Osteocyte (in vitro differentiated cells): Measurements from ENCODE around the gene ZYG11A. TPM values are rescaled to one million over a fixed set of nuclear protein-coding genes. Genes with fewer than 3 reads are reported as not detected.
"Not testable (repeated sequence)": the region's sequence is repeated elsewhere in the genome, so short reads cannot be mapped to it uniquely, and the experiment has no call there.

ENCODE experiments used
- DNase-seq: peaks from one replicate; pipeline ENCODE4 v3.0.0; 2021; ENCODE audit warnings: mixed read lengths; ENCODE audit not compliant: unreplicated experiment; ENCODE audit errors: extremely low spot score
- H3K27ac Mint-ChIP-seq: one replicate; pipeline ENCODE4 v1.8.0; 2021; ENCODE audit warnings: mild to moderate bottlenecking, mixed read lengths; ENCODE audit not compliant: unreplicated experiment
- H3K27me3 Mint-ChIP-seq: one replicate; pipeline ENCODE4 v1.8.0; 2021; ENCODE audit warnings: mixed read lengths; ENCODE audit not compliant: unreplicated experiment
- H3K36me3 Mint-ChIP-seq: one replicate; pipeline ENCODE4 v1.8.0; 2021; ENCODE audit warnings: mixed read lengths; ENCODE audit not compliant: unreplicated experiment
- H3K4me1 Mint-ChIP-seq: one replicate; pipeline ENCODE4 v1.8.0; 2021; ENCODE audit warnings: mixed read lengths; ENCODE audit not compliant: unreplicated experiment
- H3K4me3 Mint-ChIP-seq: one replicate; pipeline ENCODE4 v1.8.0; 2021; ENCODE audit warnings: mild to moderate bottlenecking, moderate library complexity, mixed read lengths; ENCODE audit not compliant: unreplicated experiment
- H3K9me3 Mint-ChIP-seq: one replicate; pipeline ENCODE4 v1.8.0; 2021; ENCODE audit warnings: mixed read lengths; ENCODE audit not compliant: unreplicated experiment
- CTCF ChIP-seq: fragments of 200-600 bp; sonication (generic); IDR thresholded peaks from 2 replicates; pipeline ENCODE4 v1.5.0; 2021; ENCODE audit warnings: antibody characterized with exemption, mild to moderate bottlenecking, moderate library complexity
- total RNA-seq: library from RNA; stranded (reverse); gene quantifications from 2 replicates; pipeline ENCODE4 v1.2.1, GENCODE V29; 2021

The ZYG11A gene
- total RNA-seq, 1 donor from 2014 or later: 0.30 TPM

DNA sequence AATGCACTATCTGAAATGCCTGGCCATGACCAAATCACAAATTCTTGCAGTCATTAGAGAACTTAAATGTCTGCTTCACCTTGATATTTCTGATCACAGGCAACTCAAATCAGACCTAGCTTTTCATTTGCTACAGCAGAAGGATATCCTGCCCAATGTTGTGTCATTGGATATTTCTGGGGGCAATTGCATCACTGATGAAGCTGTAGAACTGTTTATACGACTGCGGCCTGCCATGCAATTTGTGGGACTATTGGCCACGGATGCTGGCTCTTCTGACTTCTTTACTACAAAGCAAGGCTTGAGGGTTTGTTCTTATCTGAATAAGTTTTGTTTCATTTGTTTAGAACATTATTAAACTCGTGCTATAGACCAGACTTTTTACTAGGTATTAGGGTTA is 14.9 kb downstream of the ZYG11A start:
- Mint-ChIP-seq H3K27ac (no peak overlapping the region), H3K9me3 (no peaks in the 10 kb centered on the region), H3K27me3 (no peaks in the 10 kb centered on the region), H3K4me1 (no peaks in the 10 kb centered on the region), H3K36me3 (no peaks in the 10 kb centered on the region), H3K4me3 (no peak overlapping the region)
- TF ChIP-seq CTCF: no peak
- DNase-seq: no peak

- DNase-seq: no peak
- no peaks in the 10 kb centered on the region for H3K27me3 Mint-ChIP-seq
- H3K27ac Mint-ChIP-seq: no peak overlapping the region
- peaks cover 5% of the 10 kb centered on the region for H3K4me1 Mint-ChIP-seq
- no peak for TF ChIP-seq CTCF
- H3K4me3 Mint-ChIP-seq: no peak overlapping the region
- H3K36me3 Mint-ChIP-seq: no peaks in the 10 kb centered on the region
- no peaks in the 10 kb centered on the region for H3K9me3 Mint-ChIP-seq
Measured at GRCh38 chr1:52862666-52863458, 20.3 kb downstream of the ZYG11A start.

GRCh38 chr1:52867087-52867863 is 24.7 kb downstream of the ZYG11A start:
- Mint-ChIP-seq H3K9me3 (no peaks in the 10 kb centered on the region), H3K36me3 (no peaks in the 10 kb centered on the region), H3K4me3 (no peak overlapping the region), H3K27ac (no peak overlapping the region), H3K4me1 (peaks cover 5% of the 10 kb centered on the region), H3K27me3 (no peaks in the 10 kb centered on the region)
- no peak for TF ChIP-seq CTCF
- DNase-seq: no peak

GRCh38 chr1:52869727-52870126 is 27.2 kb downstream of the ZYG11A start:
- H3K9me3 Mint-ChIP-seq, H3K4me1 Mint-ChIP-seq, H3K36me3 Mint-ChIP-seq, H3K27ac Mint-ChIP-seq, H3K4me3 Mint-ChIP-seq, DNase-seq, H3K27me3 Mint-ChIP-seq: not testable (repeated sequence)

DNA sequence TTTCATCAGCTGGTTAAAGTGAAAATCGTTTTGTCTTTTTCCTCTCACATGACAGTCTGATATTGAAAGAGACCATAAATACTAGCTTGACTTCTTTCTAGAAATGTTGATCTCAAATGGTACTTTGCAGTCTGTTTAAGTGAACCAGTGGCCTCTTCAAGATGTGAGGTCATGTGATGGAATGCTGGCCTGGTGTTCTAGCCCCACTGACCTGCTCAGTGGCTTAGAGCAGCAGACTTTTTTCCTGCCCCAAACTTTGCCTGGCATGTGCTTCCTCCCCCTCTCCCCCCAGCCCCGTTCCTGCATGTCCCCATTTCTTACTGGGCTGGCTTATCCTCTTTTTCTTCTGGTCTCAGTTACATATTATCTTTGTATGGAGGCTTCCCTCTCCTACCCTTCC is 34.3 kb downstream of the ZYG11A start:
- TF ChIP-seq CTCF: no peak
- H3K9me3 Mint-ChIP-seq: no peaks in the 10 kb centered on the region
- no peak overlapping the region for H3K4me3 Mint-ChIP-seq
- DNase-seq: no peak
- H3K36me3 Mint-ChIP-seq: no peaks in the 10 kb centered on the region
- H3K27me3 Mint-ChIP-seq: no peaks in the 10 kb centered on the region
- H3K4me1 Mint-ChIP-seq: no peaks in the 10 kb centered on the region
- no peak overlapping the region for H3K27ac Mint-ChIP-seq
